CD4-positive, alpha-beta T cell treated with Interleukin-21 for 1 hour (primary cell): ENCODE measurements around the gene CHD3.

ENCODE experiments used
- DNase-seq: peaks from one replicate; pipeline ENCODE4 v3.0.0-alpha.2; 2020

Gene CHD3

DNA sequence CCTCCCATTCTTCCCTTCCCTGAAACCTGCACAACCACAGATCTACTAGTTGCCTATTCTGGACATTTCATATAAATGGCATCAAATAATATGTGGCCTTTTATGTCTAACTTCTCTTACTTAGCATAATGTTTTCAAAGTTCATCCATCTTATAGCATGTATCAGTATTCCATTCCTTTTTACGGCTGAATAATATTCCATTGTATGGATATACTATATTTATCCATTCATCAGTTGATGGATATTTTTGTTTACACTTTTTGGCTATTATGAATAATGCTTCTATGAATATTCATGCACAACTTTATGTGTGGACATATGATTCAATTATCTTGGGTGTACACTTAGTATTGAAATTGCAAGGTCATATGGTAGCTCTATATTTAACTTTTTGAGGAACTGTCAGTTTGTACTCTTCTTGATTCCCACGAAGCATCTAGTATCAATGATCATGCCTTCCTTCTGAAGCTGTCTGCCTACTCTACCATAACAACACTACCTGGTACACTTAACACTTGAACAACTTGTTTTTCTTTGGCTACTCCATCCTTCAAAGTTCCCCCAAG is 12.7 kb upstream of the CHD3 start:
- DNase-seq: no peak

DNA sequence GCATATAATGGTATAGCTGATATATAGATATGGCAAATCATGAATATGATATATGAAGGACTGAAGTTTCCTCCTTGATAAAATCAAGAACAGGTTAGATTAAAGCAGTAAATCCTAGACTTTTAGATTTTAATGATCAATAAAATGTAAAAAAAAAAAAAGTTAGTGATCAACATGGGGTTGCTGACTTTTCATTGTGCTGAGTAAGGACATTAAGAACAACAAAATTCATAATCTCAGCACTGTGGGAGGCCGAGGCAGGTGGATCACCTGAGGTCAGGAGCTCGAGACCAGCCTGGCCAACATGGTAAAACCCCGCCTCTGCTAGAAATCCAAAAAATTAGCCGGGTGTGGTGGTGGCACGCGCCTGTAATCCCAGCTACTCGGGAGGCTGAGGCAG is 10.4 kb upstream of the CHD3 start:
- DNase-seq: no peak

DNA sequence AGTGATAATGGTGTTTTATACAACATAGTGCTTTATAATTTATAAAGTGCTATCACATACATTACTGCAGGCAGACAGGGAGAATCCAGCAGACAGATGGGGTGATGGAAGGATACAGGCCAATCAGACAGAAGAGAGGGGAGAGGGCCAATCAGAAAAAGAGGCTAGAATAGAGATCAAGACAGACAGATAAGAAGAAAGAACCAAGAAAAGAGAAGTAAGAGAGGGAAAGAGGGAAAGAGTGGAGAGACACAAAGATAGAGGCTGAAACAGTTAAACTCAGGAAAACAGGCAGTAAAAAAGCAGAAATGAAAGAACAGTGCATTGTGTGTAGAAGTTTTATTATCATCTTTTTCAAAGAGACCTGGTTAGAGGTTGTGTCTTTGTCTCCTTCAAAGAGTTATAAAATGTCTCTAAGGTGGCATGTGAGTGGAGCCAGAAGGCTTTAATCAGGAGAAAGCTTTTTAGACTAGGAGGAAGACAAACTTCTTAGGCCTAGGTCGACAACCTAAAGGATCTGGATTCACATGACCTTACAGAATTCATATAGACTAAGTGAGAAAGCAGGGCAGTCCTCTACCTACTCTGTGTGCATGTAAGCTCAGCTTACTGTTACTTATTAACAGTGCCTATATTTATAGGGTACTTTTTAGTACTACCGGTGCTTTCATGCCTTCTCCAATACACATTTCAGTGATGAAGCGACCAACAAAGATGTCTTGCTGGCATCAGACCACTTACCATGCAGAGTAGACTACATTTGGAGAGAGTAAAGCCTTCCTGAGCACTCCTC is 8.3 kb upstream of the CHD3 start:
- DNase-seq: no peak

DNA sequence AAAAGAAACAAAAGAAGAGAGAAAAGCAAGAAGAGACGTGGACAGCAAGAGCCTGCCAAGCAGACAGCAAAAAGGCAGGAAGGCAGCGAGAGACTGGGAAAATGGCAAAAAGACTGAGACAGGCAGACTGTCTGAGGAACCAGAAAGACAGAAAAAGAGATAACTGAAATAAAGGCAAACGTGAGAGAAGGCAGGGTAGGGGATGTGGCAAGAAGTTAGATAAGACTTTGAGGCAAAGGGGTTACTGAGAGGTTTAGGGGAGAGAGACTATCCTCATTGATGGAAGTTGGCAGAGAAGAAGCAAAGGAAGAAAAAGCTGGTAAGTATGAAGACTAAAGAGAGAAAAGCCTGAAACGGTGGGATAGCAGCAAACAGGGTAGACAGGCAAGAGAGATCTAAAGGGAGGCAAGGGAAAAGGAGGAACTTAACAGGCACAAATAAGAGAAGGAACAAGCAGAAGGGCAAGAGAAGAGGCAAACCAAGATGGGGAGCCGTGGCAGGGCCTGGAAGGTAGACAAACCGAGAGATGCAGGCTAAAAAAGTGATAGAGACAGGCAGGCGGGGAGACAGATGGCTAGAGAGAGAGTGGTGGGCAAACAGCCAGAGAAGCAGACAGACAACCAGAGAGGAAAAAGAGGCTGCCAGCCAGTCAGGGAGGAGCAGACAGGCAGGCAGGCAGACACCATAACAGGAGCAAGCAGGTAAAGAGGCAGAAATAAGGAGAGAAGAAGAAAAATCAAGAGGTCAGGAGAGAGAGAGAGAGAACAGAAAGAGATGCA is 7.1 kb upstream of the CHD3 start:
- DNase-seq: no peak

DNA sequence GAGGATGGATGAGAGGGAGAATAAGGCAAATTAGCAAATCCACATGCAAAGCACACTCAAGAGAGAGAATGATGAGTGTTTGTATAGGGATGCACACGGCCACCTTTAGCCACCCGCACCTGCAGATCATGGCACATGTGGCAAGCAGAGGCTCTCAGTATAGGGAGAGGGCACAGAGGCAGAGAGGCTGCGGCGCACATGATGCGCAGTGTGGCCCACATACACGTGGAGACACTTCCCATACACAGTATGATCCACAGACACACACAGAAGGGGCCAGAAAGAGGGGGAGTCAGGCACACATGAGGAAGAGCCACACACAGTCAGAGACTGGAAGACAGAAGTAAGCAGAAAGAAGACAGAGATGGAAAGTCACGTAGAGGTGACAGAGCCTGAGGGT is 6.5 kb upstream of the CHD3 start:
- no peak for DNase-seq

DNA sequence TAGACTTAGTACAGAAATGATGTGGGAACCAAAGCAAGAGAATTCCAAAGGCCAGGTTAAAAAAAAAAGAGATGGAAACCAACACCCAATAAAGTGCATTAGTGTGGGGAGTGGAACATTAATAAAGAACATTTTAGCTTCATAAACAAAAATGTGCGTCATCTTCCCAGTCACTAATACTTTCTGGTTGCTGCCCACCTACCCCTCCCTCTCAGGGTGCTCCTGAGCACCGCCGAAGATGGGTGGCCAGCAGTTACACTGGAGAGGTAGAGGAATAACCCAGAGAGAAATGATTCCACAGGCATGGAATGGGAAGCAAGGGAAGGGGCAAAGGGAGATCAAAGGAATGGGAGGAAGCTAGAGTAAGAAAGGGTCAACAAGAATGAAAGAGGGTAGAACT is 6.0 kb upstream of the CHD3 start:
- no peak for DNase-seq

DNA sequence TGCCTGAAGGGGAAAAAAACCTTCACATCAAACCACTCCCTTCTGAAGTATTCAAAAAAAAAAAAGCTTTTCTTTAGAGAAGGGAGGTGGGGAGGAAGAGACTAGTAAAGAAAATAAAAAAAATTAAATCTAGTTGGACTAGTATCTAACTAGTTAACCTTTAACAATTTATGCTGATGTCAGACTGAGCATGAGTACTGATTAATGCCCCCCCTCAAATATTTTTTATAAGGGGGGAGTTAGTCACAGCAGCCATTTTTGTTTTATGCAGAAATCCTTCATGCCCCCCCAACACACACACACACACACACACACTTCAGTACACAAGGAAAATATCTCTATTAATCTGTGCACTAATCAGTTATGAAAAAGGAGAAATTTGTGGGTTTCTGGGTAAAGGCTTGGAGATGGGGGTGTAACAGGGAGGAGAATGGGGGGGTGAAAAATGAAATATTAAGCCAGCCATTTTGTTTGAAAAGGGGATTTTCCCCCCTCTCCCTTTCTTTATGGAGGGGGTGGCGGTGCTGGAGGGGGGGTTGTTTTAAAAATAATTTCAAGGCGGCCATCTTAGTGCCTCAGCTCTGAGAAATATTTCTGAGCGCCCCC is 4.7 kb upstream of the CHD3 start:
- peak; percentile 73 for DNase-seq

DNA sequence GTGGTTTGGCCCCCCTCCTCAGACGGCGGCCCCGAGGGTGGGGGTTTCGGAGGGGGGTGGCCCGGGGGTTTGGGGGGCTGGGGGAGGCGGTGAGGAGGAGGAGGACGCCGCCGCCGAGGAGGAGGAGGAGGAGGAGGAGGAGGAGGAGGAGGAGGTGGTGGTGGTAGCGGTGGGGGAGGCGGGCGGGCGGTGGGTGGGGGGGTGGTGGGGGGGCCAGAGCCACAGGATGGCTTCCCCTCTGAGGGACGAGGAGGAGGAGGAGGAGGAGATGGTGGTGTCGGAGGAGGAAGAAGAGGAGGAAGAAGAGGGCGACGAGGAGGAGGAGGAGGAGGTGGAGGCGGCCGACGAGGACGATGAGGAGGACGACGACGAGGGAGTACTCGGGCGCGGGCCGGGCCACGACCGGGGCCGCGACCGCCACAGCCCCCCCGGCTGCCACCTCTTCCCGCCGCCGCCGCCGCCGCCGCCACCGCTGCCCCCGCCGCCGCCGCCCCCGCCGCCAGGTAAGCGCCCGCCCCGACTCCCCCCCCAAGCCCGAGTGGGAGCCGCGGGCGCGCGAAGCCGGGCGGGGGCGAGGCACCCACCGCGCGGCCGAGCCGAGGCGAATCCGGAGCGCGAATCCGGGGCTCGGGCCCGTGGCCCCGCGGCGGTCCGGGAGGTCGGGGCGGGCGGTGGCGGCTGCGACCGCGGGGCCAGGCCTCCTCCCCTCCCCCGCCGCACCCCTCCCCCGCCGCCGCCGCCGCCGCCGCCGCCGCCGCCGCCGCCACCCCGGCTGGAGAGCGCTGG is 3.8 kb upstream of the CHD3 start:
- peak; percentile 51 for DNase-seq

DNA sequence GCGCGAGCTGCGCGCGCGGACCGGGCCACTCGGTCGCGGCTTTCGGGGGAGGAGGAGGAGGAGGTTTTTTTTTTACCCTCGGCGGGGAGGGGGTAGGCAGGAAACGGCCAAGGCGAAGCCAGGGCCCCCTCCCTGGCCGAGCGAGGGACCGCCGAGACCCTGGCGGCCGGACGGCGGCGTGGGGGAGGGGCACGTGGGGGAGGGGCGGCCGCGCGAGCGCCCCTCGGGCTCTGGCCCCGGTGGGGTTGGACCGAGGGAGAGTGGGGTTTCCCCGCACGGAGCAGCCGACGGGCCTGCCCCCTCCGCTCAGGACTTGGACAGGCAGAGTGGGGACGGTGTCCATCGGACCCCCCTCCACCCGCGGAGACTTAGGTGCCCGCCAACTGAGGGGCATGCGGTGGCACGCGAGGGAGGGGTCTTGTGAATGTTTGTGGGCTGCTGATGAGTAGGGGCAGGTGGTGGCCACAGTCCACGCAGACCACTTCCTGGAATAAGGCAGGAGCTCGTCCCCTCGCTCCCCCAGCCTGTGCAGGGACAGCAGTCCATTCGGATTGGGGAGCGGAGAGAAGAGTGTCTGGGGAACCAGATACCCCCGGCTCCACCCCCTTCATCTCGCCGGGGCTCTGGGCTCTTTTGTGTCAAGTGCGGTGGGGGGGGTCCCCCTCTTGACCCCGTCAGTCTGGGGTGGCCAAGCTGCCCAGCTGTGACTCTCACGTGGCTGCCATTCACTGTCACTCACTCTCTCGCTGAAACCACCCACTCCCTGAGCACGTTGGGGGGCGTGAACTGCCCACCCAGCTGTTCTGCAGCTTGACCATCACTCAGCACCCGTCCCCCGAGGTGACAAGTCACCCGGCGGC is 3.0 kb upstream of the CHD3 start:
- peak; percentile 63 for DNase-seq

DNA sequence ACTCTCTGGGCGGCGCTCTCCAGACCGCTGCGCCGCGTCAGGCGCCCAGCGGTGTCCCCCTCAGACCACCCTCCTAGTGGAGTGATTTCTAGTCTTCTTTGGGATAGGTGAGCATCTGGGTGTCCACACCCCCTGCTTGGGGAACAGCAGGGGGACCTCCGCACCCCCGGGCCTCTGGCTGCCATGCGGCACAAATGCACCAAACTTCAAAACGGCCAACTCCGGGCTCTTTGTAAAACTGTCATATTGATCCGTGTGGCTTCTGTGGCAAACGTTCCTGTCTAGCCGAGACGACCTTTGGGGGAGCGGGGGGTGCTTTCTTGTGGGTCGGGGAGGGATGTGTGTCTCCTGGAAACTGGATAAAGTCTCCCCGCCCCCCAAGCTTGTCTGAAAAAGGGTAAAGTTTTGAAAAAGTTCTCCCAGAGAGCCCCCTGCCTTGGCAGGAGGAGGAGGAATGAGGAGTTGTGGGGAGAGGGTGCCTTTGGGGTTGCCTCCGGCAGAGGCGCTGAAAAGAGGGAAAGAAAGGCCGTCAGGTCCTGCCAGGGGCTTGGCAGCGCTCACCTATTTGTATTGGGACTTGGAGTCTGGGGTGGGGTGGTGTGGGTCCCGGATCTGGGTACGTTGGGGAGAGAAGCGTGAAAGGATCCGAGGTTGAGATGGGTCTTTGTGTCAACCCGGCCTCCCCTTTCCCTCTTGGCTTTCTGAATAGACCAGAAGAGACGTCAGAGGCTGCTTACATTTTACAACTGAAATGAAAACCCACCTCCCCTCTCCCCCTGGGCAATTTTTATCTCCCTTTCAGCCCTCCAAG is 2.2 kb upstream of the CHD3 start:
- DNase-seq: peak; percentile 77

DNA sequence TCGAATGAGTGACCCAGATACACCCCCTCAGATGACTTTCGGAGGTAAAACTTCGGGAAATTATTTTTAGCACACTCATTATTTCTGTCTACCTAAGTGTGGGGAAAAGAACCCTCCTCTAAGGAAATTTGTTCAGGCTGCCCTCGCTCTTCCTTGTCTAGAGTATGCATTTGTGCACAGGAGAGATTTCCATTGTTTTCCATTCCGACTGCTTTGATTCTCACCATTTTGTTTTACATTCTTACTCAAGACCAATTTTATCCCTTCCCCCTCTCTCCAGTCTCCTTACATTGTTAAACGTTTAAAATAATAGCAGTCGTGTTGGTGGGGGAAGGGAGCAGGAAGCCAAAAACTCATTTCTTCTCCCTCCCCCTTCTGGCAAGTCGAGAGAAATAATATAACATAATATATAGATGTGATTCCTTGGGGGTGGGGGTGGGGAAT is 1.5 kb upstream of the CHD3 start:
- no peak for DNase-seq

DNA sequence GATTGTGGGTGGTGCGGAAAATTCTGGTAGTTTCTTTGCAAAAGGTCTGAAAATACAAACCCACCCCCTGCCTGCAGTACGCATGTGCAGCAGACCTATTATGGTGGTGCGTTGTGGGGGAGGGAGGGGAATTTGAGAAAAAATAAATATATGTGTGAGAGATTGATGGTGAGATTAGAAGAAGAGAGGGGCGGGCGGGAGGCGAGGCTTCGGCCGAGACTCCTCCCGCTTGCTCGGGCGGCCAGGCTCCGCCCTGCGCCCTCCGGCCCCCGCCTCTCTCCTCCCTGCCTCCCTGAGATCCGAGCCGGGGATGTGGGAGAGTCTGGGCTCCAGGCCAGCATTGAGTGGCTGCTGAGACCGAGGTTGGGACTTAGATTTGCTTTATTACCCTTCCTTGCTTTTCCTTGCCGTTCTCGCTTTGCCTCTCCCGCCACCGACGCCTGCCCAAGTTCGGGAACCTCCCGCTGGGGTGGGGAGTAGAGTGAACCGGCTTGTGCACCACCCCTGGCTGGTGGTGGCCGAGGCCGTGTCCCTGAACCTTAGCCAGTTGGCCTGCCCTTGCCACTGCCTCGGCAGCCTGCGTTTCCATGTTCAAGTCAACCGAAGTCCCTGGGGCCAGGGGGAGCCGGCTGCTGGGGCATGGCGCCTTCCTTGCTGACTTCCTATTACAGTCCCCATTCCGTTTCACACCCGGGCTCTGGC is 956 bp upstream of the CHD3 start:
- DNase-seq: peak; percentile 97

DNA sequence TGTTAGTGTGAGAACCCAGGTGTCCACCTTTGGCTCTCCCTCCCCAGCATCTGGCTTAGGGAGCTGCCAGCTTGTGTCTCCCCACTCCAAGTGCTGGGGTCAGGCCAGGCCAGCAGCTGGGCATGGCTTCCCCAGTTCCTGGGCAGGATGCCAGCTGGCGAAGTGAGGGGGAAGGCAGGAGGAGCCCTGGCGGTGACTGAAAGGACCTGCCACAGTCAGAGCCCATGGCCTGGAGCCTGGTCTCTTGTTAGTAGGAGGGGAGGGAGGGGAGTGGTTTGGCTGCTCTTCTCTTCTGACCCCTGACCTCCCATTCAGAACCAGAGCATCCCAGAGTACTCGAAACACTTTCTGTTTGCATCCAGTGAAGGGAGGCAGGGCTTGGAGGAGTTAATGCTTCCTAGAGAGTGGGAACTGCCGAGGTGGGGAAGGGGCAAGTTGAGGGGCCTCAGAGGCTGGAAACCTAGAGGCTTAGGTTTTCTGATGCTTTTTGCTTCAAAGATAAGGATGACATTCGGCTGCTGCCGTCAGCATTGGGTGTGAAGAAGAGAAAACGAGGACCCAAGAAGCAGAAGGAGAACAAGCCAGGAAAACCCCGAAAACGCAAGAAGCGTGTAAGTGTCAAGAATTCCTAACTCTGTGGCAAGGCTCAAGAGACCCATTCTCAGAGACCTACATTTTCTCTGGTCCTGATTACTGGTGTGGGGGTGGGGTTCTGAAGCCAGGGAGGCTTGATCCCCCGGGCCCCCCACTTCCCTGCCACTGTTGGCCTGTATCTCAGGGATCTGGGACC is 772 bp downstream of the CHD3 start:
- DNase-seq: peak; percentile 48

DNA sequence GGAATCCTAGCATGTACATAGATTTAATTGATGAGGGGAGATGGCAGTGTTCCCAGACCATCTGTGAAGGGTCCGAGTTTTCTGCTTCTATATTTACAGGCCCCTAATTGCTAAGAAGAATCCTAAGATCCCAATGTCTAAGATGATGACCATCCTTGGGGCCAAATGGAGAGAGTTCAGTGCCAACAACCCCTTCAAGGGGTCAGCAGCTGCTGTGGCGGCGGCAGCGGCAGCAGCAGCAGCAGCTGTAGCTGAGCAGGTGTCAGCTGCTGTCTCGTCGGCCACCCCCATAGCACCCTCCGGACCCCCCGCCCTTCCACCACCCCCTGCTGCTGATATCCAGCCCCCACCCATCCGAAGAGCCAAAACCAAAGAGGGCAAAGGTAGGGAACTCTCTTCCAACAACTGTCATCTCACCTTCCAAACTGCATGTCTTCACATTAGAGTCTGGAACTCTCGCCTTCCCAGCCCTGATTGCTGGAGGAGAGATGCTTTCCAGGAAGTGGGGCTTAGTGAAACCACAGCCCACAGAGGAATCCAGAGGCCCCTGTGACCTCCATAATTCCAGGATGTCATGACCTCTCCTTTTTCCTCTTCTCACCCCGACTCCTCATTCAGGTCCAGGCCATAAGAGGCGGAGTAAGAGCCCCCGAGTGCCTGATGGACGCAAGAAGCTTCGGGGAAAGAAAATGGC is 4.7 kb downstream of the CHD3 start:
- no peak for DNase-seq

DNA sequence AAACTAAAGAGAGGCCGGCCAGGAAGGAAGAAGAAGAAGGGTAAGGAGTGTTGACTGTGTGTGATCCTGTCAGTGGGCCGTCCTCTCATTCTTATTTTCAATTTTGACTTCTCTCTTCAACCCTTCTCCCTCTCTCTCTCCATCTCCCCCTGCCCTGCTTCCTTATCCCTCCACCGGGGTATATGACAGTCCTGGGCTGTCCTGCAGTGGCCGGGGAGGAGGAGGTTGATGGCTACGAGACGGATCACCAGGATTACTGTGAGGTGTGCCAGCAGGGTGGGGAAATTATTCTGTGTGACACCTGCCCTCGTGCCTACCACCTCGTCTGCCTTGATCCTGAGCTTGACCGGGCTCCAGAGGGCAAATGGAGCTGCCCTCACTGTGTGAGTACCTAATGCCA is 5.6 kb downstream of the CHD3 start:
- DNase-seq: no peak

DNA sequence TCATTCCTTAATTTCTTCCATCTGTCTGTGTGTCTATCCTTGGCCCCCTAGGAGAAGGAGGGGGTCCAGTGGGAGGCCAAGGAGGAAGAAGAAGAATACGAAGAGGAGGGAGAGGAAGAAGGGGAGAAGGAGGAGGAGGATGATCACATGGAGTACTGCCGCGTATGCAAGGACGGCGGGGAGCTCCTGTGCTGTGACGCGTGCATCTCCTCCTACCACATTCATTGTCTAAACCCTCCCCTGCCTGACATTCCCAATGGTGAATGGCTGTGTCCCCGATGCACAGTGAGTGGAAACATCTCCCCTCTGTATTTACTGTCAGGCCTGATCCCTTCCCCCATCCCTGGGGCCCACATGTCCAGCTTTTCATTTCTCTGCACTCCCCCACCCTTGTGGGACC is 6.3 kb downstream of the CHD3 start:
- no peak for DNase-seq

DNA sequence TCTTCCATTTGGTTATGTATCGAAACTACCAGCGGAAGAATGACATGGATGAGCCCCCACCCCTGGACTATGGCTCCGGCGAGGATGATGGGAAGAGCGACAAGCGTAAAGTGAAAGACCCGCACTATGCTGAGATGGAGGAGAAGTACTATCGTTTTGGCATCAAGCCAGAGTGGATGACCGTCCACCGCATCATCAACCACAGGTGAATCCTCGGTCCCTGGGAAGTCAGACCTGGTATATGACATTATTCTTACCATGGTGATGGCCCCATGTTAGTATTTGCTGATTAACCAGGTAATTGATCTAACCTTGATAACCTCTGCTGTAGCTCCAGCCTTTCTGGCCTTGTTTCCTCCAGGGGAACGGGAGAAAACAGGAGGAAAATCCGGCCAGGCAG is 8.5 kb downstream of the CHD3 start:
- DNase-seq: no peak

DNA sequence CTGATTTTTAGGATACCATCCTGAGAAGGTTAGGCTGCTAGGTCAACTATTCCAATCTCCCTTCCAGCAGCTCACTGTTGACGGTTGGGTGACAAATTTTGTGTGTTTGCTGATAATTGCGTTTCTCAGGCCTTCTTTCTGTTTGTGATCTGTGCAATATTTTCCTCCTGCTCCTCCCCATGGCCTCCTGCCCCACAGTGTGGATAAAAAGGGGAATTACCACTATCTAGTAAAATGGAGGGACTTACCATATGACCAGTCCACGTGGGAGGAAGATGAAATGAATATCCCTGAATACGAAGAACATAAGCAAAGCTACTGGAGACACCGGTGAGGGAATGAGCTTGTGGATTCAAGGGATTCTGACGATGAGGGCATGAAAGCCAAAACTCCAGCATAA is 9.2 kb downstream of the CHD3 start:
- peak; percentile 55 for DNase-seq
